ENCODE results near the gene ANKRD23.
A peak's percentile ranks its signal among the peaks of the same experiment; 100 is the strongest.

Gene ANKRD23

DNA sequence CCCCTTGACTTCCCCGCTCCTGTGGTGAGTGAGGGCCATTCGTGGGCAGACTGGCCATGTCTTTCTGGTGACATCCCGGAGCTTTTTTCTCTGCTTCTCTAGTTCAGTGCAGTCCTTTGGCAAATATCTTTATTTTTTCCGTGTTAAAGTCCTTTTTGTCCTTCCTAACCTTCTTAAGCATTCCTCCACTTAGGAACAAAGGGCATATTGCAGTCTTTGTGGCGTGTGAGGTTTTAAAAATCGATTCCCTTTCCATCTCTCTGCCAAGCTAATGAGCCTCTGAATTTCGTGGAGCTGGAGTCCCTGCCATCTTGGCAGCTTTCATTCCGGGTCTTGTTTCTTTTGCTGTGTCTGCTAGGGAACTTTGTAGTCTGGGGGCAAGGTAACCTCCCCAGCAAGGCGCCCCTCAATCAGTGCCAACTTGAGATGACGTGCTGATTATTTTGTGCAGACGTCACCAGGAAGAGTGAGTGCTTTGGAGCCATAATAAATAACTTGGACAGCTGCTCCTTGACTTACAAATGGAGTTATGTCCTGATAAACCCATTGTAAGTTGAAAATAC lies 22.6 kb downstream of the ANKRD23 start:
- Histone ChIP-seq H3K36me3 (ENCODE audit: control insufficient read depth, insufficient read depth, low read length) (peaks cover 30% of the 10 kb centered on the region), H3K9me3 (ENCODE audit: control insufficient read depth, low read length) (no peaks in the 10 kb centered on the region), H3K4me1 (ENCODE audit: control insufficient read depth, insufficient read depth, low read length, poor library complexity, severe bottlenecking) (peaks cover 15% of the 10 kb centered on the region), H3K4me3 (ENCODE audit: extremely low read depth, insufficient read depth, low read length, poor library complexity, severe bottlenecking) (no peak overlapping the region), H3K27ac (ENCODE audit: low read depth, low read length, severe bottlenecking) (no peak overlapping the region)
- 85 to 94% methylated on average over 7 to 9 of the region's 11 CpGs for WGBS, 2 experiments (ENCODE audit: insufficient coverage in 2 of 2)

DNA sequence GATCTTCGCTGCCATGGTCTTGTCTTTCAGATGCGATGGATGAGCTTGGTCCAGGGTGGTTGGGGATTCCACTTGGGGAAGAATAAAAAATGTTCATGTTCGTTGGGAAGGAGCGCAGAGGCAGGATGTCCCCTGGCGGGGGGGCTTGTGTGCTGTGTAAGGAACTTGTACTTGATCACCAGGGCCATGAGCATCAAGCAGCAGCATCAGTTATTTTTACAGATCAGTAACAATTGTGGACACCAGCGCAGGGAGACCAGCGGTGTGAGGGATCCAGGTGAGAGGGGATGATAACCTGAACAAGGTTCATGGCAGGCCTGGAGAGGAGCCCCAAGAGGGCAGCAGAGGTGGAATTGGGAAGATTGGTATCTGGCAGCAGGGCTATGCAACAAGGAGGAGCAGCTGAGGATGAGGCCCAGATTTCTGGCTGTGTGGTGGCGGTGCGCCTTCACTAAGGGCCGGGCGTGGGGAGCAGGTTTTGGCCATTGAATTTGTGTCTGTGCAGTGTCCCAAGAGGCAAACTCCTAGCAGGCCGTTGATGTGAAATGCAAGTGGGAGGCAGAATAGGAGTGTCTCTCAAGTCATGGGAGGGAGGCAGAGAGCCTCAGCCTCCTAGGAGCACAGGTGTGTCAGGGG lies 23.8 kb downstream of the ANKRD23 start:
- H3K36me3 ChIP-seq (ENCODE audit: control insufficient read depth, insufficient read depth, low read length) = peaks cover 26% of the 10 kb centered on the region
- H3K9me3 ChIP-seq (ENCODE audit: control insufficient read depth, low read length) = no peaks in the 10 kb centered on the region
- H3K27ac ChIP-seq (ENCODE audit: low read depth, low read length, severe bottlenecking) = no peak overlapping the region
- peaks cover 15% of the 10 kb centered on the region for H3K4me1 ChIP-seq (ENCODE audit: control insufficient read depth, insufficient read depth, low read length, poor library complexity, severe bottlenecking)
- no peak overlapping the region for H3K4me3 ChIP-seq (ENCODE audit: extremely low read depth, insufficient read depth, low read length, poor library complexity, severe bottlenecking)
- 92 to 93% methylated on average over 10 to 12 of the region's 12 CpGs for WGBS, 2 experiments (ENCODE audit: insufficient coverage in 2 of 2)

DNA sequence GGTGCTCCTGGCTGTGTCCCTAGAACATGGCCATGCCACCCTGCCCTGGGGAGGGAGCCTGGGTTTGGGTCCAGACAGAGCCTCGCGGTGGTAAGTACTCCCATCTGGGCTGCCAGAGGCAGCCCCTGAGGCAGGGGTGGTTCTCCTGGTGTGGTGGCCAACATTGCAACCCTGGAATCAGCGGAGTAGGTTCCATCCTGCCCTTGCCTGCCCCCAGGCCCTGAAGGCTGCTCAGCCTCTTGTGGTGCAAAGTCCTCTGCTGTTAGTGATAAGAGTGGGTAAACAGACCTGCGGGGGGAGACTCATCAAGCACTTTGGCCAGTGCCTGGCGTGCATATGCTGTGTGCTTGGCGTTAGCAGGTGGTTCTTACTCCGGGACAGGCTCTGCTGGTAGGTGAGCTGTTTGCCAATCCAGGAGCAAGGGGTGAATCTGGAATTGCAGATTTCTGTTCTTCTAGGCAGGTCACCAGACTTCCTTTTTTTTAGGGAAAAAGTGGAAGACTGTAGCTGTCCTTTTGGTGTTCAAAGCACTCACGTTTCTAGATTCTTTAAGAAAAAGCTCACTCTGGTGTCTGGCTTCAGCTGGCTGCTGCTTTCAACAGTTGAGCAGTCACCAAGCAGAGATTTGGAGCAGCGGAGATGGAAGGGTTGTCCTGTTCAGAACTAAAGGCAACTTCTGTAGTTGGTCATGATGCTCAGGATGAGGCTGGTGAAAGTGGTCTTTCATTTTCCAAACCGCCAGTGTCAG lies 24.5 kb downstream of the ANKRD23 start:
- 86 to 91% methylated on average over 6 to 10 of the region's 10 CpGs for WGBS, 2 experiments (ENCODE audit: insufficient coverage in 2 of 2)
- Histone ChIP-seq H3K9me3 (ENCODE audit: control insufficient read depth, low read length) (no peaks in the 10 kb centered on the region), H3K4me3 (ENCODE audit: extremely low read depth, insufficient read depth, low read length, poor library complexity, severe bottlenecking) (no peak overlapping the region), H3K36me3 (ENCODE audit: control insufficient read depth, insufficient read depth, low read length) (peaks cover 26% of the 10 kb centered on the region), H3K27ac (ENCODE audit: low read depth, low read length, severe bottlenecking) (no peak overlapping the region), H3K4me1 (ENCODE audit: control insufficient read depth, insufficient read depth, low read length, poor library complexity, severe bottlenecking) (peaks cover 15% of the 10 kb centered on the region)

DNA sequence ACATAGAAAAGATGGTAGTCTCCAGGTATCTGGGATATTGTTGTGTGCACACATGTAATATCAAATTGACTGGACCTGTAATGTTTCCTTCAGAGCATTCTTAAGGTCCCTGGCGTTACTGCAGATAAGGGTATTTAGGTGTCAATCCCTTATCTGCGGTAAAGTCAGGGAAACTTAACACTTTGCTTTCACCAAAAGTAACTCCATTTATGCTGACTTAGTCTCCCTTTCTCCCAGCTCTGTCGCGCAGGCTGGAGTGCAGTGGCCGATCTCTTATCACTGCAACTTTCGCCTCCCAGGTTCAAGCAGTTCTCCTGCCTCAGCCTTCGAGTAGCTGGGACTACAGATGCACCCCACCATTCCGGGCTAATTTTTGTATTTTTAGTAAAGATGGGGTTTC lies 25.9 kb downstream of the ANKRD23 start:
- Histone ChIP-seq H3K4me3 (ENCODE audit: extremely low read depth, insufficient read depth, low read length, poor library complexity, severe bottlenecking) (peak overlapping the region; percentile 46), H3K27ac (ENCODE audit: low read depth, low read length, severe bottlenecking) (no peak overlapping the region), H3K36me3 (ENCODE audit: control insufficient read depth, insufficient read depth, low read length) (peaks cover 16% of the 10 kb centered on the region), H3K9me3 (ENCODE audit: control insufficient read depth, low read length) (no peaks in the 10 kb centered on the region), H3K4me1 (ENCODE audit: control insufficient read depth, insufficient read depth, low read length, poor library complexity, severe bottlenecking) (peaks cover 15% of the 10 kb centered on the region)
- 82 to 87% methylated on average over 6 of the region's 8 CpGs for WGBS, 2 experiments (ENCODE audit: insufficient coverage in 2 of 2)

DNA sequence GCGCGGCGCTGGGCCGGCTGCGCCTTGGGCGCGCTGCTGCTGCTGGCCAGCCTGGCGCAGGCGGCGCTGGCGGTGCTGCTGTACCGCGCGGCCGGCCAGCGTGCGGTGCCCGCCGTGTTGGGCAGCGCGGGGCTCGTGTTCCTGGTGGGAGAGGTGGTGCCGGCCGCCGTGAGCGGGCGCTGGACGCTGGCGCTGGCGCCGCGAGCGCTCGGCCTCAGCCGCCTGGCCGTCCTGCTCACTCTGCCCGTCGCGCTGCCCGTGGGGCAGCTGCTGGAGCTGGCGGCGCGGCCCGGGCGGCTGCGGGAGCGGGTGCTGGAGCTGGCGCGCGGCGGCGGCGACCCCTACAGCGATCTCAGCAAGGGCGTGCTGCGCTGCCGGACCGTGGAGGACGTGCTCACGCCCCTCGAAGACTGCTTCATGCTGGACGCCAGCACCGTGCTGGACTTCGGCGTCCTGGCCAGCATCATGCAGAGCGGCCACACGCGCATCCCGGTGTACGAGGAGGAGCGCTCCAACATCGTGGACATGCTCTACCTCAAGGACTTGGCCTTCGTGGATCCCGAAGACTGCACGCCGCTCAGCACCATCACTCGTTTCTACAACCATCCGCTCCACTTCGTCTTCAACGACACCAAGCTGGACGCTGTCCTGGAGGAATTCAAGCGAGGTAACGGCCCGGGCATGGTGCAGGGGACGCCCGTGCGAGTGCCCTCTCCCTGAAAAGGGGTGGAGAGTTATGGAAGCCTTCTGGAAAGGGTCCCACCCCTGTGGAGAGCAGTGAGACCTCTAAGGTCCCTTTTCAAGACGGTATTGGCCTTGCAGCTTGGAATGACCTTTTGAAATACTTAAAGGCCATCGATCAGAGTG lies 26.8 kb downstream of the ANKRD23 start:
- no peak overlapping the region for H3K27ac ChIP-seq (ENCODE audit: low read depth, low read length, severe bottlenecking)
- H3K4me1 ChIP-seq (ENCODE audit: control insufficient read depth, insufficient read depth, low read length, poor library complexity, severe bottlenecking) = peaks cover 15% of the 10 kb centered on the region

DNA sequence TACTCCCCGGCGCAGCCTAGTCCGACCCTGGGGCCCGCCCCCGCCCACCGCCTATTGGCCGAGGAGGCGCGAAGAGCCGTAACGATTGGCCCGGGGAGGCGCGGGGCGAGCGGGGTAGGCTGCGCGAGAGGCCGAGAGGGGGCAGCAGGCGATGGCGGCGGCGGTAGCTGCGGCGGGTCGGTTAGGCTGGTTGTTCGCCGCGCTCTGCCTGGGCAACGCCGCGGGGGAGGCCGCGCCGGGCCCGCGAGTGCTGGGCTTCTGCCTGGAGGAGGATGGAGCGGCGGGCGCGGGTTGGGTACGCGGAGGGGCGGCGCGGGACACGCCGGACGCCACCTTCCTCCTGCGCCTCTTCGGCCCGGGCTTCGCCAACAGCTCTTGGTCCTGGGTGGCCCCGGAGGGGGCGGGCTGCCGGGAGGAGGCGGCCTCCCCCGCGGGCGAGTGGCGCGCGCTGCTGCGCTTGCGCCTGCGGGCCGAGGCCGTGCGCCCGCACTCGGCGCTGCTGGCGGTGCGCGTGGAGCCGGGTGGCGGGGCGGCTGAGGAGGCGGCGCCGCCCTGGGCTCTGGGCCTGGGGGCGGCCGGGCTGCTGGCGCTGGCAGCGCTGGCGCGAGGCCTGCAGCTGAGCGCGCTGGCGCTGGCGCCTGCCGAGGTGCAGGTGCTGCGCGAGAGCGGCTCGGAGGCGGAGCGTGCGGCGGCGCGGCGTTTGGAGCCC lies 27.5 kb downstream of the ANKRD23 start, which contains the start of gene CNNM3:
TSS of gene CNNM3 (plus strand) at position 142 of the 709 bp plus-strand sequence. CDS start at position 152, 10 bp downstream.
- Histone ChIP-seq H3K36me3 (ENCODE audit: control insufficient read depth, insufficient read depth, low read length) (peaks cover 14% of the 10 kb centered on the region), H3K27ac (ENCODE audit: low read depth, low read length, severe bottlenecking) (peak within 1 kb of the TSS; percentile 67), H3K9me3 (ENCODE audit: control insufficient read depth, low read length) (no peaks in the 10 kb centered on the region), H3K4me1 (ENCODE audit: control insufficient read depth, insufficient read depth, low read length, poor library complexity, severe bottlenecking) (peaks cover 15% of the 10 kb centered on the region), H3K4me3 (ENCODE audit: extremely low read depth, insufficient read depth, low read length, poor library complexity, severe bottlenecking) (peak within 1 kb of the TSS; percentile 61)
- WGBS, 2 experiments (ENCODE audit: insufficient coverage in 2 of 2) = 0% methylated on average over 57 to 66 of the region's 103 CpGs

More for the DNA sequence above, 26.8 kb downstream of the ANKRD23 start:
- WGBS, 2 experiments (ENCODE audit: insufficient coverage in 2 of 2) = 1% methylated on average over 71 to 72 of the region's 89 CpGs
- Histone ChIP-seq H3K4me3 (ENCODE audit: extremely low read depth, insufficient read depth, low read length, poor library complexity, severe bottlenecking) (peak overlapping the region; percentile 46), H3K36me3 (ENCODE audit: control insufficient read depth, insufficient read depth, low read length) (peaks cover 14% of the 10 kb centered on the region), H3K9me3 (ENCODE audit: control insufficient read depth, low read length) (no peaks in the 10 kb centered on the region)

DNA sequence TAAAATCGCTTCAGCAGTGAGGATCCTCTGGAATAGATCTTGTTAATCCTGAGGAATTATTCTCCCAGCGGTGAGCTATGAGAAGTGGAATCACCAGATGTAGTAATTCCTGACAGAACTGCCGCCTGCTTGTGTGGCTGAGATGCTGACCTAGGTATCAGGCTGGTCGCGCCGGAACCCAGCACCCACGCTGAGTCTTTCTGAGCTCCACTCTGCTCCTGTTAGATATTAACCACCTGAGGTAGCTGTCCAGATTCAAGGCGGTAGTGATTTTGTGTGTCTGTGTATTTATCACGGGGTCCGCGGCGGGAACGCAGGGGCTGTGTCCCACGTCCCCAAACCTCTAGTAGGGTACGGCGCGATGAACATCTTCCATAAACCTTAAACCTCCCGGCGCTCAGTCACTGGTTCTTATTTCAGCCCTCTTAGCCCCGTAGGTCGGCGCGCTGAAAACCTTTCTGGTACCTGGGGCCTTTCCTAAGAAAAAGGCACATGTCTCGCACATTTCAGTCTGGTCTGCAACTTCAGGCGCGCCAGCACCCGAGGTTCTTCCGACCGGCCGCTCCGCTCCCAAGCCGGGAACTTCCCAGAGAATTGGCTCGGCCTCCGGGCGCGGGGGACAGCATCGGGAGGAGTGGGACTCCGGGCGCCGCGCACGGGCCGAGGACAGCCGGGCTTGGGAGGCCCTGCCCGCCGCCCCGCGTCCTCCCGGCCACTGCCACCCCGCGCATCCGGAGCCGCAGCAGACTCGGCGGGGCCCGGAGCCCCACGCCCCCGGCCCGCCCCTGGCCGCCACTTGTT lies 28.3 kb downstream of the ANKRD23 start:
- H3K4me1 ChIP-seq (ENCODE audit: control insufficient read depth, insufficient read depth, low read length, poor library complexity, severe bottlenecking) = peaks cover 15% of the 10 kb centered on the region
- WGBS, 2 experiments (ENCODE audit: insufficient coverage in 2 of 2) = 2 to 4% methylated on average over 29 to 46 of the region's 60 CpGs
- no peak overlapping the region for H3K27ac ChIP-seq (ENCODE audit: low read depth, low read length, severe bottlenecking)
- peaks cover 14% of the 10 kb centered on the region for H3K36me3 ChIP-seq (ENCODE audit: control insufficient read depth, insufficient read depth, low read length)
- H3K4me3 ChIP-seq (ENCODE audit: extremely low read depth, insufficient read depth, low read length, poor library complexity, severe bottlenecking) = peak overlapping the region; percentile 61
- no peaks in the 10 kb centered on the region for H3K9me3 ChIP-seq (ENCODE audit: control insufficient read depth, low read length)

DNA sequence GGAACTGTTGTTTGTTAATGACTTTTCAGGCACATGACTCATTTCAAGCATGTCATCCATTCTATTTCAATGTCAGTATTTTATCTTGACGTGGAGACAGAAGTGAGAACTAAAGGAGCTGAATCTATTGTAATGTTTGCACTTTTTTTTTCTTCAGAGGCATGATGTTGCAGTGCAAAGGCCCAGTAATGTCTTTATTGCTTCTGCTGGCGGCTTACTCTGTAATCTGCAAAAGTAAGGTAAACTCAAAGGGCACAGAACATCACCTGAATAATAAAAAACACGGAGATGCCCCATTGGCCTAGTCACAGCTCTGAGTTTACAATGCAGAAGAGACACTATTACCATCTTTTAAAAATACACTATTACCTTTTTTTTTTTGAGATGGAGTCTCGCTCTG lies 30.2 kb downstream of the ANKRD23 start:
- Histone ChIP-seq H3K27ac (ENCODE audit: low read depth, low read length, severe bottlenecking) (no peak overlapping the region), H3K9me3 (ENCODE audit: control insufficient read depth, low read length) (no peaks in the 10 kb centered on the region), H3K4me1 (ENCODE audit: control insufficient read depth, insufficient read depth, low read length, poor library complexity, severe bottlenecking) (peaks cover 20% of the 10 kb centered on the region), H3K4me3 (ENCODE audit: extremely low read depth, insufficient read depth, low read length, poor library complexity, severe bottlenecking) (no peak overlapping the region), H3K36me3 (ENCODE audit: control insufficient read depth, insufficient read depth, low read length) (peaks cover 7% of the 10 kb centered on the region)
- WGBS, 2 experiments (ENCODE audit: insufficient coverage in 2 of 2) = 95 to 96% methylated on average over 3 of the region's 4 CpGs

DNA sequence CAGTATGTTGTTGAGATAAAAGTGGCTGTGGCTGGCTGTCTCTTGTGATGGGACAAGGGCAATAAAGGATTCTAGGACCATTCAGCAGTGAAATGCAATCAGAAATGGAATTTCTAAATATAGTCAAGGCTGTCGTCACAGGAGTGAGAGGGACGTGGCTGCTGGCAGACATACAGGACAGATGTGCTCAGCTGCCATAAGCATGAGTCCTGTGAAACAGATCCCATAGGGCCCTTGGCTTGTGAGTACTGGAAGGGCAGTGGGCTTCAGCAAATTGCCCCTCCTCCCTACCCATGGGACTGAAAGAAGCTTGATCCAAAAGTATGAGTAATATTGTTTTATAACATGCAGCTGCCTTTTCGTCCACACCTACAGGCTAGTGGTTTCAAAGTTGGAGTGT lies 31.9 kb downstream of the ANKRD23 start:
- no peaks in the 10 kb centered on the region for H3K36me3 ChIP-seq (ENCODE audit: control insufficient read depth, insufficient read depth, low read length)
- 92 to 100% methylated on average over 2 to 3 of the region's 3 CpGs for WGBS, 2 experiments (ENCODE audit: insufficient coverage in 2 of 2)
- H3K4me3 ChIP-seq (ENCODE audit: extremely low read depth, insufficient read depth, low read length, poor library complexity, severe bottlenecking) = no peak overlapping the region
- no peak overlapping the region for H3K27ac ChIP-seq (ENCODE audit: low read depth, low read length, severe bottlenecking)
- H3K9me3 ChIP-seq (ENCODE audit: control insufficient read depth, low read length) = no peaks in the 10 kb centered on the region
- peaks cover 7% of the 10 kb centered on the region for H3K4me1 ChIP-seq (ENCODE audit: control insufficient read depth, insufficient read depth, low read length, poor library complexity, severe bottlenecking)
